MG63 (cell line): ENCODE results near the gene AMN. TPM values are rescaled to one million over a fixed set of nuclear protein-coding genes. Genes with fewer than 3 reads are reported as not detected.

Experiments used
- DNase-seq: peaks from one replicate; pipeline ENCODE4 v3.0.0-alpha.2; 2020
- H3K27me3 ChIP-seq: fragments of 250-450 bp; sonication (Bioruptor Pico); 2 replicates; pipeline ENCODE4 v1.5.1; 2020; ENCODE audit warnings: mild to moderate bottlenecking, moderate library complexity
- H3K36me3 ChIP-seq: fragments of 250-450 bp; sonication (Bioruptor Pico); 2 replicates; pipeline ENCODE4 v1.5.1; 2020; ENCODE audit warnings: mild to moderate bottlenecking, moderate library complexity
- H3K4me3 ChIP-seq: fragments of 250-450 bp; sonication (Bioruptor Pico); 2 replicates; pipeline ENCODE4 v1.5.1; 2020; ENCODE audit warnings: mild to moderate bottlenecking, moderate library complexity
- H3K9me3 ChIP-seq: fragments of 250-450 bp; sonication (Bioruptor Pico); 2 replicates; pipeline ENCODE4 v1.5.1; 2020; ENCODE audit warnings: mild to moderate bottlenecking, moderate library complexity
- total RNA-seq: library from RNA; depleted of rRNA; stranded (reverse); fragments of >200 nt; shearing (Covaris generic); gene quantifications from 2 replicates; pipeline ENCODE4 v1.2.3, GENCODE V29; 2014; ENCODE audit warnings: low replicate concordance

The AMN gene
- total RNA-seq, 1 experiment from 2014 or later, result 0.43 TPM

- no peaks in the 10 kb centered on the region for H3K27me3 ChIP-seq
- DNase-seq, result no peak
- H3K4me3 ChIP-seq, result no peak overlapping the region
- no peaks in the 10 kb centered on the region for H3K9me3 ChIP-seq
- peaks cover 7% of the 10 kb centered on the region; the same call in 1 of the 2 replicates for H3K36me3 ChIP-seq
Observed at GRCh38 chr14:102962111-102962627, 39.7 kb downstream of the AMN start.

- no peak for DNase-seq
- Histone ChIP-seq H3K27me3 (no peaks in the 10 kb centered on the region), H3K36me3 (peaks cover 6% of the 10 kb centered on the region)
Observed at GRCh38 chr14:102964152-102964730, 41.8 kb downstream of the AMN start.

GRCh38 chr14:102965282-102965681 is 42.8 kb downstream of the AMN start:
- Histone ChIP-seq H3K27me3 (no peaks in the 10 kb centered on the region), H3K9me3 (no peaks in the 10 kb centered on the region), H3K36me3 (peaks cover 6% of the 10 kb centered on the region), H3K4me3 (no peak overlapping the region)
- no peak for DNase-seq

More at GRCh38 chr14:102964152-102964730, 41.8 kb downstream of the AMN start:
- Histone ChIP-seq H3K4me3 (no peak overlapping the region), H3K9me3 (no peaks in the 10 kb centered on the region)

DNA sequence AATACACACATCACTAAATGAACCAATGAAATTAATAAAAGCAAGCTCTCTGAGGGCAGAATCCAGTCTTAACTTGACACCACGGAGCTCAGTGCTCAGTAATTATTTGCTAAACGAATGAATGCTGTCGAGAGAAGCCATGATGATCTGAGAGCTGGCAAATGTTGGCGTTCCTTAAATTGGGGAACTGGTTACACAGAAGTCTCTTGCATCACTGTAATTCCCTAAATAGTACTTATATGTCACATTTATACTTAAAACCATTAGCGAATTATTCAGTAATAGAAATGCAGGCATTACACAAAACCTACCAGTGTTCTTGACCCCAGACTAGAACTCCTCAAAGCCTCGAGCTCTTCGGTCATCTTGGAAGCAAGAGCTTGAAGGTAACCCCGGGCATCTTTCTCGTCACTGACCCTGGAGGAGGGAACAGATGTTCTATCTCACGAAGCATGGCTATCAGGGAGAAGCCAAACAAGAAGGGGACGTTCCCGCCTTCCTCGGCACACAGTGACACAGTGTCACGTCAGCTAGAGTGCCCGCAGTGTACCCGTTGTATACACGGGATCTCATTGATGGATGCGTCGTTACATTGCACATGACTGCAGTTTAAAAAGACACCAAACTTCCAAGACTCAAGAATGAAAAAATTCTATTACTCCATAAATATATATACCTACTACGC is 43.6 kb downstream of the AMN start:
- Histone ChIP-seq H3K36me3 (peaks cover 7% of the 10 kb centered on the region), H3K9me3 (no peaks in the 10 kb centered on the region), H3K4me3 (no peak overlapping the region), H3K27me3 (no peaks in the 10 kb centered on the region)
- DNase-seq, result no peak

- Histone ChIP-seq H3K4me3 (no peak overlapping the region), H3K36me3 (peaks cover 15% of the 10 kb centered on the region), H3K9me3 (no peaks in the 10 kb centered on the region), H3K27me3 (no peaks in the 10 kb centered on the region)
- no peak for DNase-seq
Observed at GRCh38 chr14:102966681-102967505, 44.4 kb downstream of the AMN start.

- Histone ChIP-seq H3K4me3 (no peak overlapping the region), H3K36me3 (peaks cover 19% of the 10 kb centered on the region), H3K27me3 (no peaks in the 10 kb centered on the region), H3K9me3 (no peaks in the 10 kb centered on the region)
- no peak for DNase-seq
Observed at GRCh38 chr14:102967506-102967795, 45.0 kb downstream of the AMN start.

DNA sequence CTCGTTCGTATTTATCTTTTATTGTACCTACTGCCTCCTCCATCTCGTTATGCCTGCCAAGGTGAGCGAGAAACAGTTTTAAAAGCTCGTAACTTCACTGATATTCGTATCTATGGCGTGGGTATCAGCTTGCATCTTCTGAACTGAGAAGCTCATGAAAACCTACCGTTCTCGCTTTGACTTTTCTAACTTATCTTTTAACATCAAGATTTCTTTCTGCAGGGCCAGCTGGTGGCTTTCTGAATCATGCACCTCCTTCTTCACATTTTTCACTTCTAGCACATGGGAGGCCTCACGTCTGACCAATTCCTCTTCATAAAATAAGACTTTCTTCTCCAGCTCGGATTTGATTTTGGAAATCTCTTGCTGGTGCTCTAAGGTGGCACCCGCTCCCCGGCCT is 45.8 kb downstream of the AMN start:
- no peak for DNase-seq
- Histone ChIP-seq H3K9me3 (no peaks in the 10 kb centered on the region), H3K36me3 (peaks cover 19% of the 10 kb centered on the region), H3K4me3 (no peak overlapping the region), H3K27me3 (no peaks in the 10 kb centered on the region)

- Histone ChIP-seq H3K36me3 (peaks cover 19% of the 10 kb centered on the region), H3K9me3 (no peaks in the 10 kb centered on the region), H3K27me3 (no peaks in the 10 kb centered on the region), H3K4me3 (no peak overlapping the region)
- no peak for DNase-seq
Observed at GRCh38 chr14:102969060-102969791, 46.8 kb downstream of the AMN start.

GRCh38 chr14:102969901-102970300 is 47.4 kb downstream of the AMN start:
- Histone ChIP-seq H3K36me3 (peaks cover 22% of the 10 kb centered on the region), H3K27me3 (no peaks in the 10 kb centered on the region), H3K4me3 (no peak overlapping the region), H3K9me3 (no peaks in the 10 kb centered on the region)
- DNase-seq, result no peak

DNA sequence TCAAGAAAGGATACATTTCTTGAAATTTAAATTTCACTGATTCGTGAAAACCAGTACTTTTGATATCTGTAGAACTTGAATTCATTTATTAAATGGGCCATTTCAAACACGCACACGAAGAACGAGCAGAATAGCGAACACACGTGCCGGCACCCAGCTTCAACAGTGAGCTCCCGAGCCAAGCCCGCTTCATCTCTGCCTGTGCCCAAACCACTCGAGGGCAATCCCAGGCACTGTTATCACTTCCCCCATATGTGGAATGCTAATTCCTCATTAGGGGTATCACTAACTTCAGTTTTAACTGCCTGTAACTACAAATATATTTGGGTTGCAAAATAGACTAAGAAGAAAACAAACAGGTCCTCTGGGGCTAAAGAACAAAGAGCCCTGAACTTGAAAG is 48.0 kb downstream of the AMN start:
- H3K27me3 ChIP-seq, result no peaks in the 10 kb centered on the region
- DNase-seq, result no peak
- H3K9me3 ChIP-seq, result no peaks in the 10 kb centered on the region
- H3K36me3 ChIP-seq, result peaks cover 22% of the 10 kb centered on the region
- H3K4me3 ChIP-seq, result no peak overlapping the region

- no peaks in the 10 kb centered on the region for H3K9me3 ChIP-seq
- peaks cover 19% of the 10 kb centered on the region for H3K36me3 ChIP-seq
- DNase-seq, result no peak
- H3K4me3 ChIP-seq, result no peak overlapping the region
- H3K27me3 ChIP-seq, result no peaks in the 10 kb centered on the region
Observed at GRCh38 chr14:102971314-102971713, 48.9 kb downstream of the AMN start.

DNA sequence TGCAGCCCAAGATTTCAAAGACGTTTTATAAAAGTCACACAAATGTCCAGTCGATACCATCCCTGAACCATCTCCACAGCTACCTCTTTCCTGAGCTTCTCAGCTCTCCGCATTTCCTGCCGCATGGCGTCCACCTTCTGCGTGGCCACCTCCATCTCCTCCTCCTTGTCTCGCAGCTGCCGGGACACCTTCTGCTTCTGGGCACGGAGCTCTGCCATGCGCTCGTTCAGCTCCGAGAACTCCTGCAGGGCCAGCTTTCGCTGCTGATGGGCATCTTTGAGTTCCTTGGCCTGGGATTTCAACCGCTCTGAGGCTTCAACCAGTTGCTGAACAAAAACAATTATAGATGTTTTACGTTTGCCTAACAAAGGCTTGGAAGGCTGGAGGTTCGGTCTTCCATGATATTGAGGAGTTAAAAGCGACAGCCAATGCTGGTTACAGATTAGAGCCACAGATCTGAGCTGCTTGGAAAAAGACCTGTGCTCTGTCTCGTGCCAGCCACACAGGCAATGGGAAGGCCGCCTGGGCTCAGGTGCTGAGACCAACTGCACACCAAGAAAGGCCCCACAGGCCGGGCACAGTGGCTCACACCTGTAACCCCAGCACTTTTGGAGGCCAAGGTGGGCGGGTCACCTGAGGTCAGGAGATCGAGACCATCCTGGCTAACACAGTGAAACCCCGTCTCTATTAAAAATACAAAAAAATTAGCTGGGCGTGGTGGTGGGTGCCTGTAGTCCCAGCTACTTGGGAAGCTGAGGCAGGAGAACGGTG is 49.6 kb downstream of the AMN start:
- Histone ChIP-seq H3K36me3 (peaks cover 19% of the 10 kb centered on the region), H3K9me3 (no peaks in the 10 kb centered on the region), H3K27me3 (no peaks in the 10 kb centered on the region), H3K4me3 (no peak overlapping the region)
- DNase-seq, result no peak

- H3K9me3 ChIP-seq, result no peaks in the 10 kb centered on the region
- no peak for DNase-seq
- no peak overlapping the region for H3K4me3 ChIP-seq
- H3K36me3 ChIP-seq, result peaks cover 21% of the 10 kb centered on the region
- no peaks in the 10 kb centered on the region for H3K27me3 ChIP-seq
Observed at GRCh38 chr14:102973706-102974285, 51.3 kb downstream of the AMN start.

DNA sequence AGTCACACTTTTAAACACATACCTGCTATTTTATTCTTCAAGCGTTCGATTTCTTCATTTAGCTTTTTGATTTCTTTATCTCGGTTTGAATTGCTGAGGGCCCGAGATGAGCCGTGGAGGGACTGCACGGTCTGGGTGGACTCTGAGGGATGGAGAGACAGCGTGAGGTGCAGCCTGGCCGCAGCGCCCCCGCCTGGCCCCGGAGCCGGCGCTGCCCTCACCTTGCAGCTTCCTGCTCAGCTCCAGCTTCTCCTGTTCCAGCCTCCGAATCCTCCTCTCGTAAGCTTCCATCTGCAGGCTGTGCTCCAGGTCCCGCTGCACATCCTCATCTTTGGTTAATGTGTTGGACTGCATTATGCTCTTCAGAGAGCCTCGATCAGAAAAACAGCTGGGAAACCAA is 53.2 kb downstream of the AMN start:
- Histone ChIP-seq H3K9me3 (no peaks in the 10 kb centered on the region), H3K36me3 (peaks cover 26% of the 10 kb centered on the region), H3K4me3 (no peak overlapping the region), H3K27me3 (no peaks in the 10 kb centered on the region)
- DNase-seq, result no peak

GRCh38 chr14:102977475-102977874 is 55.0 kb downstream of the AMN start:
- H3K9me3 ChIP-seq, result no peaks in the 10 kb centered on the region
- peaks cover 19% of the 10 kb centered on the region for H3K36me3 ChIP-seq
- H3K27me3 ChIP-seq, result no peaks in the 10 kb centered on the region
- DNase-seq, result no peak
- H3K4me3 ChIP-seq, result no peak overlapping the region

DNA sequence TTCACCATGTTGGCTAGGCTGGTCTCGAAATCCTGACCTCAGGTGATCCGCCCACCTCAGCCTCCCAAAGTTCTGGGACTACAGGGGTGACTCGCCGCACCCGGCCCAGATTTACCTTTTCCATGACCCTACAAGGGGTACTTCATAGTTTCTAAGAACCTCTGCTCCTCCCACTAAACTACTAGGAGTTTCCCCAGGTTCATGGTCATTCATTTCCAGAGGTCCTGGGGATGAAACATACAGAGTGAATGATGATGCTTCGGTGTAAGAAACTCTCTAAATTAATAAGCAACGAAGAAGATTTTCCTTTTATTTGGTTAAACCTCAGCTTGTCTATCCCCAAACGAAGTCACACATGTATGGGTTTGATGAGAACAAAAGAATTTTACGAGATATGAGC is 56.9 kb downstream of the AMN start:
- Histone ChIP-seq H3K36me3 (peaks cover 19% of the 10 kb centered on the region), H3K4me3 (no peak overlapping the region)
- DNase-seq, result no peak

More for the DNA sequence above, 56.9 kb downstream of the AMN start:
- Histone ChIP-seq H3K9me3 (no peaks in the 10 kb centered on the region), H3K27me3 (no peaks in the 10 kb centered on the region)
